ENCODE measurements around the gene CHTF18.

The CHTF18 gene

DNA sequence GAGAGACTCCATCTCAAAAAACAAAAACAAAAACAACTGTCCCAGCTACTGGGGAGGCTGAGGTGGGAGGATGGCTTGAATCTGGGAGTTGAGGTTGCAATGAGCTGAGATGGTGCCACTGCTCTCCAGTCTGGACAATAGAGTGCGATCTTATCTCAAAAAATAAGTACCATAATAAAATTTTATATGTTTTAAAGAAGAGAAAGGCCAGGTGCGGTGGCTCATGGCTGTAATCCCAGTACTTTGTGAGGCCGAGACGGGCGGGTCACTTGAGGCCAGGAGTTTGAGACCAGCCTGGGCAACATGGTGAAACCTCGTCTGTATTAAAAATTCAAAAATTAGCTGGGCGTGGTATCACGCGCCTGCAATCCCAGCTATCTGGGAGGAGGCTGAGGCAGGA lies 11.6 kb upstream of the CHTF18 start:
- no peak for DNase-seq

- no peak for DNase-seq
Observed at GRCh38 chr16:777826-778225, 10.6 kb upstream of the CHTF18 start.

DNA sequence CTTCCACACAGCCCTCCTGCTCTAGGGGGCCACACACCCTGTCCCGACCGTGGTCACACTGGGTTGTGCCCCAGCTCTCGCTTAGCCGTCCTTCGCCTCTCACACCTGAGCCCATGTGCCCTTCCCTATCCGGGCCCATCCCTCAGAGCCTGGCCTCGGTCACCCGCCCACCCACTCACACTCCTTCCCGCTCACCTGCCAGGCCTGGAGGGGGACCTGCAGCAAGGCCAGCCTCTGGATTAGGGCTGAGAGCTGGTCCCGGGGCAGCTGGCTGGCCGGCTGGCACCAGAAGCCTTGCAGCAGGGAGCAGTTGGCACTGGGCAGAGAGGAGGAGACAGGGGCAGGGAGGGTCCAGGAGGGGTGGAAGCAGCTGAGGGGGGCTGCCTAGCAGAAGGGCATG lies 10.0 kb upstream of the CHTF18 start:
- no peak for DNase-seq

DNA sequence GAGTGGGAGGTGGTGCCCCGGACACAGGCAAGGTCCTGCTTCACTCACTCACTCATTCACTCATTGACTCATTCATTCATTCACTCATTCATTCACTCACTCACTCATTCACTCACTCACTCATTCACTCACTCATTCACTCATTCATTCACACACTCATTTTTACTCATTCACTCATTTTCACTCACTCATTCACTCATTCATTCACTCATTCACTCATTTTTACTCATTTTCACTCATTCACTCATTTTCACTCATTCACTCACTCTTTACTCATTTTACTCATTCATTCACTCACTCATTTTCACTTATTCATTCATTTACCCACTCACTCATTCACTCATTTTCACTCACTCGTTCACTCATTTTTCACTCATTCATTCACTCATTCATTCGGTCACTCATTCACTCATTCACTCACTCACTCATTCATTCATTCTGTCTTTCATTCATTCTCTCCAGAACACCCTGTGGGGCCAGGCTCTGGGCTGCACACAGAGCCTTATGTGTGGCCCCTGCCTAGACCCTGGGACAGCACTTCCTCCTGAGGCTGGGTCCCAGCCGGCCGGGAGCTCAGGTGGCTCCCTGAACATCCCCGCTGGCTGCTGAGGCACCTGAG lies 9.4 kb upstream of the CHTF18 start:
- DNase-seq, result no peak

DNA sequence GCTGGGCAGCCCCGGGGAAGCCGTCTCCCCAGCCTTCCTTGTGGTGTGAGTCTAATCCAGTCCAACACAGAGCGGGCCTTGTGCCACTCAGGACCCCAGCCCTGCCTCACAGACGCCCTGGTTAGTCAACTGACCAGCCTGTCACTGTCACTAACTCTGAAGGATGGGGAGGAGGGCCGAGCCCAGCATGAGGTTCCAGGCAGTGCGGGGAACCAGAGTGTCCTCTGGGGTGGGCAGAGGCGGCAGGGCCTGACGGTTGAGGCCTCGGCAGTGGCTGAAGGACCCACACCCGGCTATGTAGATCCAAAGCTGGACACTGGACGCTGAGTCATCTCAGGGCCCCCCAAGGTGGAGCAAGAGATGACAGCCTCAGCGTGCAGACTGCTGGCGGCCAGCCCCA lies 8.9 kb upstream of the CHTF18 start:
- no peak for DNase-seq

DNA sequence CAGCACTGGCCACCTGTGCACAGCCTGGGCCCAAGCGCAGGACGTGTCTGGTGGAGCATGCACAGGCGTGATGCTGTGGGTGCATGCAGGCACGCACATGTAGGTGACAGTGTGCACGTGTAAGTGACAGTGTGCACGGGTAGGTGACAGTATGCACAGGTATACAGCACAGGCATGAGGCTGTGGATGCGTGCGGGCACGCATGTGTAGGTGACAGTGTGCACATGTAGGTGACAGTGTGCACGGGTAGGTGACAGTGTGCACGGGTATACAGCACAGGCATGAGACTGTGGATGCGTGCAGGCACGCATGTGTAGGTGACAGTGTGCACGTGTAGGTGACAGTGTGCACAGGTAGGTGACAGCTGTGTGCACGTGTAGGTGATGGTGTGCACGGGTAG lies 8.1 kb upstream of the CHTF18 start:
- DNase-seq, result no peak

DNA sequence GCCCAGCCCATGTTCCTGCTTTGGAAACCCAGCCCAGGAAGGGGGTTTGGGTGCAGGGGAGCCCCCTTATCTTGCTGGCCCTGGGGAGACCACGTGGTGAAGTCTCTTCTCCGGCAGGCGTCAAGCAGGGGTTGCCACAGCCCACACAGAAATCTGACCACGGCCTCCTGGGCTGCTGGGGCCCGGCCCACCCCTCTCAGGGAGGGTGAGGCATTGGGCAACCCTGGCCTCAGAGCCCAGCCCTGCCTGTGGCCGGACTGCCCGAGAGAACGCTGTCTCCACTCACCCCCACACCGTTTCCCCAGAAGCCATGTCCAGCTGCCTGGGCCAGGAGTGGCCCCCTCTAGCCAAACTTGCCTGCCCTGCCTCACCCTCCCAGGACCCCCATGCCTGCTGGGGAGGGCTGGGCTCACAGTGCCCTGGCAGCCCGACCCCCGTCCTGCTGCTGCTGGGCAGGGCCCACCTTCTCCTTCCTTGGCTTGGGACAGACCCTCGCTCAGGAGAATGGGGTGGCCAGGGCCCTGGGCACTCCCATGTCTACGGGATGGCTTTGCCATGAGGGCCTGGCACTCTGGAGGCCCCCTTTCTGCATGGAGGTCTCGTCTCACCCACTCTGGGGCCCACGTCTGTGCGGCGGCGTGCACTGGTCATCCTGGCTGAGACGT lies 6.9 kb upstream of the CHTF18 start:
- no peak for DNase-seq

GRCh38 chr16:782258-782657 lies 6.2 kb upstream of the CHTF18 start:
- no peak for DNase-seq

- no peak for DNase-seq
Observed at GRCh38 chr16:782766-783403, 5.5 kb upstream of the CHTF18 start.

GRCh38 chr16:783404-784161 lies 4.8 kb upstream of the CHTF18 start:
- no peak for DNase-seq

GRCh38 chr16:784431-784830 lies 4.0 kb upstream of the CHTF18 start:
- DNase-seq, result no peak

- DNase-seq, result no peak
Observed at GRCh38 chr16:785563-786535, 2.6 kb upstream of the CHTF18 start.

GRCh38 chr16:787321-787966 lies 976 bp upstream of the CHTF18 start:
- no peak for DNase-seq

- no peak for DNase-seq
Observed at GRCh38 chr16:787978-788398, 432 bp upstream of the CHTF18 start, which contains the start of gene RPUSD1. TSS of gene RPUSD1 (minus strand) at chr16:788381. CDS start at chr16:787737, 644 bp downstream.

GRCh38 chr16:789191-789850 lies 901 bp downstream of the CHTF18 start:
- DNase-seq, result no peak

- DNase-seq, result no peak
Observed at GRCh38 chr16:790086-790485, 1.7 kb downstream of the CHTF18 start.

- DNase-seq, result no peak
Observed at GRCh38 chr16:791131-791530, 2.7 kb downstream of the CHTF18 start.

DNA sequence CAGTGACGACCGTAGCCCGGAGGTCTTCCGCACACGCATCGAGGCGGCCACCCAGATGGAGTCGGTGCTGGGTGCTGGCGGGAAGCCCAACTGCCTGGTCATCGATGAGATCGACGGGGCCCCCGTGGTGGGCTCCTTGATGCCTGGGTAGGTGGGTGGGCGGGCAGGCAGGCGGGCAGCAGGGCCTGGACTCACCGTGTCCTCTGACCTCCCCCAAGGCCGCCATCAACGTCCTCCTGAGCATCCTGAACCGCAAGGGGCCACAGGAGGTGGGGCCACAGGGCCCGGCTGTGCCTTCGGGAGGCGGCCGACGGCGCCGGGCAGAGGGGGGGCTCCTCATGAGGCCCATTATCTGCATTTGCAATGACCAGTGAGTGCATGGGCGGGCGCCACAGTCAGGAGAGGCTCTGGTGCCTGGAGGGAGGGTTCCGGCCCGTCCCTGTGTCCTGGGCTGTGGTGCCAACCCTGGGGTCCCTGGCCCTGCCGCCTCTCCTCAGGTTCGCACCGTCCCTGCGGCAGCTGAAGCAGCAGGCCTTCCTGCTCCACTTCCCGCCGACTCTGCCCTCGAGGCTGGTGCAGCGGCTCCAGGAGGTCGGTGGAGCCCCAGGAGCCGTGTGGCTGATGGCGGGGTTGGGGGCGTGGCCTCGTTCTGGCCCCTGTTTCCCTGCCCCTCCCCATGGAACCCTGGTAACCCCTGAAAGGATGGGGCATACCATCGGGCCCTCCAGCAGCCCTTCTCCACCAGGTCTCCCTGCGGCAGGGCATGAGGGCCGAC lies 4.0 kb downstream of the CHTF18 start:
- DNase-seq, result no peak

DNA sequence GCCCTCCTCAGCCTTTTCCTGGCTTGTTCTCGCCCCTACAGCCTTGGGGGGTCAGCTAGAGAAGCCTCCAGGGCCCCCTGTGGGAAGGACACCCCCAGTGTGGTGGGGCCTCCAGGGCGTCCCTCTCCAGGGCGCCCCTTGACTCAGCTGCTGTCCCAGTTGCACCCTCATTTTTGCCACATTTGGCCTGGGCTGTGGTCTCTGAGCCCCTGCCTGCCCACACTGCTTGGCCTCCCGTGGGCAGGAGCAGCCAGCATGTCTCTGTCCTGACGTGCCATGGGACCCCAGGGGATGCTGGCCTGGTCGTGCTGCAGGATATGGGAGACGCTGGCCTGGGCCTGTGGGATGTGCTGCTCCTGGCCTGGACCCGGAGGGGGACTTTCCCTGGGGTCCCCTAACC lies 5.0 kb downstream of the CHTF18 start:
- DNase-seq, result no peak

GRCh38 chr16:794091-794822 lies 5.8 kb downstream of the CHTF18 start:
- no peak for DNase-seq
